Measurements from ENCODE around the gene RNF152.
A peak's percentile ranks its signal among the peaks of the same experiment; 100 is the strongest.

Gene RNF152

DNA sequence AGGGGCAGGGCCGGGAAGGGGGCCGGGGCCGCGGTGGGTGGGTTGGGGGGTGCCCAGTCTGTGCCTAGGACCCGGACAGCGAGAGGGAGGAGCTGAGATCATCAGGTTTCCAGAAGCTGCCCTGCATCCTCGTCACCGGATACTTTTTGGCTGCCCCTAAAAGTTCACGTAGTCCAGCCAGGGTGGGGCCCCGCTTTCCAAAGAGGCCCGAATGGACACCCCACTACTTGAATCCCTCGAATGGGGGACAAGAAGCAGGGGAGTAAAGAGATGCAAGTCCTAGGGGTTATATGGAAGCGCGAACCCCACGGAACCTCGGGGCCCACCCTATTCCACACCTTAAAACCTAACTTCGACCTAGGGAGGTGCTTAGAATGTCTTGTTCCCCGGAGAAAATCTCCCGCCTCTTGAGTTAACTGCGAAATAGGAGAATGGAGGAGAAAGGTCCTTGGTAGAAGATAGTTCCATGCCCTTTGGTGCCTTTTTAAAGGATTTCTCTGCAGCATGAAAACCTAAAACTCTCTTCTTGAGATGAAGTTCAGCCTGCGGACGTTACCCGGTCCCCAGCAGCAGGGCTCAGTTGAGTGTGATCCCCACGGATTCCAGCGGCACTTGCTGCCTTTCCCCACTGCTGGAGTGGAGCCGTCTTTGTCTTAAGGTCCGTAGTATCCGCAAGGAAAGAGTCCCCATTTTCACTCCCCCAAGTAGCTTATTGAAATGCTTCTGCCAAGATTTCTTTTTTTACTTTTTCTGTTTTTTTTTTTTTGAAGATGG lies 2.1 kb upstream of the RNF152 start:
- DNase-seq (ENCODE audit: low read depth in 2 of 2): no peak

DNA sequence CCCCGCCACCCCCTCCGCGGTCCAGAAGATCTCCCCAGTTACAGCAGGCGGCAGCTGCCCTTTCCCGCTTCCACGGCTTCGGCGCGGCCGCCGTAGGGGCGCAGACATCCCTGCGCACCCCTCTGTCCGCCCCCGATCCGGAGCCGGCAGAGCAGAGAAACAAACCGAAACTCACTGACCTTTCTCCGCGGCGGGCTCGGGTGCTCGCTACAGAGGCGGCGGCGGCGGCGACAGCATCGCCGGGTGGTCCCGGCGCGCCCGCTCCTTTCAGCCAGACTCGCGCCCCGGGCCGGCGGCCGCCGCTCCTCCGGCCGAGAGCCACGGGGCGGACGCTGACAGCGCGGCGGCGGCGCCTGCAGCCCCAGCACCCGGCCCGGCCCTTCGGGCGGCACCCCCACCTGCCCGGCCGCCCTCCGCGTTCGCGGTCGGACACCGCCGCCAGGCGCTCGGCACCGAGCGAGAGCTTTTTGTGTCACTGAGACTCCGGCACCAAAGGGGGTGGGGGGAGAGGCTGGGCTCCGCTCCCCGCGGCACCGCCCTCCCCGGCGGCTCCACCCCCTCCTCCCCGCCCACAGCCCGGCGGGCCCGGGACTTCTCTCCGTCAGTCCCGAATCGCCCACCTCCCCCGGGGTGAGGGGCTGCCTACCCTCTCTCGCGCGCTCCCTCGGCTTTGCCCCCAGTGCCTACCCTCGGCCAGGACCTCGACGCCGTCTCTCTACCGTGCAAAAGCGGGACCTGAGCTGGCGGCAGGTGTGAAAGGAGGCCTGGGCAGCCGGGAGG lies 1.4 kb upstream of the RNF152 start:
- DNase-seq (ENCODE audit: low read depth in 2 of 2): peak; percentile 25 to 57

DNA sequence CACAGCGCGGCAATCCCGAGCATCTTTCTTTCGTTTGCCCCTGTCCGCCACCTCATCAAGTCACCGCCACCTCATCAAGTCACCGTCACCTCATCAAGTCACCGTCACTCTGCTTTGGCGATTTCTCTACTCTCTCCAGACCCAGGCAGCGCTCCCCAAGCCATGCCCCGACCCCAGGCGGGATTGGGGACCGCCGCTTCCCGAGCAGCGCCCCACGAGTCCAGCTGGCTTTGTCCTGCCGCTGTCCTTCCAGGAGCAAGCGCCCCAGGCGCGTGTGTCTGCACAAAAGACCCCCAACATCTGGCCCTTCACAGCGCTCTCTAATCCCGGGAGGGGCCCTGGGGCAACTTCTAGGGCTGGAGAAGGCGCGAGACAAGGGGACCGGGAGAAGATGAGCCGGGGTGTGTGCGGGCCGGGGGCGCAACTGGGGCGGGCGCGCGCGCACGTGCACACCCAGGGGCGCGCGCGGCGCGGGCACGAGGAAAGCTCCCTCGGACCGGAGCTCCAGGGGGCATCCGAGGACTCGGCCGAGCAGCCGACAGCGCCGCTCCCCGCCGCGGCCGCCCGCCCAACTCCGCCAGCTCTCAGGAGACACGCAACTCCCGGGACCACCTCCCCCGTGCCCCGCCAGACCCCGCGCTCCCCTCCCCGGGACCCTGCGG lies 633 bp upstream of the RNF152 start:
- no peak for DNase-seq (ENCODE audit: low read depth in 2 of 2)

DNA sequence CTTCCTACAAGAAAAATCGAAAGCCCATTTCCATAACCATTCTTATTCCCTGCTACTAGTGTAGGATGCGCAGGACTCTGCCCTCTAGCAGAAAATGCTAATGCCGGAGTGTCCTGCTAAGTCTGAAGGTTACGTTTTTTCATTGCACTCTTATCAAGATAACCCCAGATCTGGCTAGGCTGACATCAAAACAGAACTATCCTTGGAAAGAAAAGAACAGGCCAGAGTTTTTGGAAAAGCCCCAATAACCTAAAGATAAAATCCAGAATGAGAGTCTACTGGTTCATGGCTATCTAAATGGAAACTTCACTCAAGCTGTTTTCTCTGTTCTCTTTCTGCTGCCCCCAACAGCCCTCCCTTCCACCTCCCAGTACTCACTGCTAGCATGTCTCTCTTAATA lies 913 bp downstream of the RNF152 start:
- DNase-seq (ENCODE audit: low read depth in 2 of 2): no peak

DNA sequence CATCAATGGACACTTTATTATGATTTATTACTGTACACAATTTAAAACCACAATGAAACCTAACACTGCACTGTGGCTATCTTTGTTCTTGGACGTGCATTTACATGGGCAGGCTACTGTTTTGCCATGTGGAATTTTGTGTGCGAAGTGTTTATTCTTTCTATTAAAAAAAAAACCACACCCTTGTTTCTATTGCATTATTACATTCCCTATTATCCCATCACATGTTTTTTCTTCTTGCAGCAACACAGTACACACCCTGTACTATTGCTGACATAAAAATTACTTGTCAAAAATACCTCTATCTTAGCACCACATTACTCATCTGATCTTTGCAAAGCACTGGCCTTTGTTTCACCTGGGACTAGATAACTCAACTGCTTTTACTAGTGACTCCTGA lies 1.5 kb downstream of the RNF152 start:
- no peak for DNase-seq (ENCODE audit: low read depth in 2 of 2)

DNA sequence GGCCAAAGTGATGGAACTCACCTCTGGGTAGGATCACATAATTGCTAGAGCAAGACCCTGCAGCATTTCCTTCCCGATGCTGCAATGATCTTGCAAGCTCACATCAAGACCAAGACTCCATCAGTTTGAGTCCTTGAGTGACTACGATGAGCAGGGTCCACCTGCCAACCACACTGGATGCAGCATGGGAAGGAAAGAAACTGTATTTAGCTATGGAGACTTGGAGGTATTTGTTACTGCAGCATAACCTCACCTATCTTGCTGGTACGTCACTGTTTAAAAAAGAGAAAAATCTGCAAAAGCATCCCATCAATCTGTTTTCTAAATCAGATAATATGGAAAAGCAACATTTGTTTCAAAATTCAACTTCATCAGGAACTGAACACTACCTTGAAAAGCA lies 2.5 kb downstream of the RNF152 start:
- no peak for DNase-seq (ENCODE audit: low read depth in 2 of 2)

DNA sequence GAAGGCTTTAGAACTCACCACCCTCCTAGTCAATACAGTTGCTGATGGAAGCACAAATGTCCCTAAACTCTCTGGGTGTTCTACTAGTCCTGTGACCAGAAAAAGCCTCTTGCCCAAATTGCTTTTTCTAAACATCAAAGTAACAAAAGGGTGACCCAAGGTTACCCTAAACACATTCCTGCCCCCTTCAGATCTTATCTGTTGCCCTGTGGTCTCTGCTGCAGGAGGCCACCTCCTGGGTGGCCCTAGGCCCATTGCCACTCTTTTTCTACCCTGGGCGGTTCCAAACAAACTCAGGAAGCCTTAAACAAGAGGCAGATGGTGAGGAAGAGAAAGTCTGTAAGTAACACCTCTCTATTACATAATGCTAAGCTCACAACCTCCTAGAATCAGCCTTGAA lies 3.3 kb downstream of the RNF152 start:
- DNase-seq (ENCODE audit: low read depth in 2 of 2): no peak

DNA sequence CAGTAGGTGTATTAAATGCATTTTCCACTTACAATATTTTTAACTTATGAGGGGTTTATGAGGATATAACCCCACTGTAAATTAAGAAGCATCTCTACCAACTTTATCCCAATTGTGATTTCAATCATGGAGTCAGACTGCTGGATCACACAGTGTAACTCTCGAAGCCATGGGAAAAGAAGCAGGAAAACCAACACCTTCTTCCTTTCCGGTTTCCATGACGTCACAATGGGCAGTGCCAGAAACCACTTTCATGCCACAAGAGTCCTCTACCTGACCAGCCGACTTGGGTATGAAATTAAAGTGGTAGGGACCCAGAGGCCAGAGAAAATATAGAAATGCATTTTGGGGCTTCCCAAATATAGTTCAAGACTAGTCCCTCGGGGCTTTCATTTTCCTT lies 4.2 kb downstream of the RNF152 start:
- DNase-seq (ENCODE audit: low read depth in 2 of 2): no peak

DNA sequence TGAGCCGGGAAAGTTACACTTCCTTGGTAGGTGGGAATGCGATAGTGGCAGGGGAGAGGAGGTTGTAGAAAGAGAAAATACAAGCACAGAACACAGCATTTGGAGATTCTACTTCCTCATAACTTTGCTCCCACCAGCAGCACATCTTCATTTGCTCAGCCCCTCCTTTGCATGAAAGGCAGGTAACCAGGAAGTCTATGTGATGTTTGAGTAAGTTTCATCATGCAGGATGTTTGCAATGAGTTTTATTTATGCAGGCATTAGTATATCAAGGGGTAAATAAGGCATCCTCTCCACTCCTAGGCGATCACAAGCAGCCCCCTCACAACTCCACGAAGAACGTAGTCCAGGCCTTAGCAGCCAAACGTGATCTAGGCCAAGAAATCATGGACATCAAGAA lies 5.0 kb downstream of the RNF152 start:
- no peak for DNase-seq (ENCODE audit: low read depth in 2 of 2)

DNA sequence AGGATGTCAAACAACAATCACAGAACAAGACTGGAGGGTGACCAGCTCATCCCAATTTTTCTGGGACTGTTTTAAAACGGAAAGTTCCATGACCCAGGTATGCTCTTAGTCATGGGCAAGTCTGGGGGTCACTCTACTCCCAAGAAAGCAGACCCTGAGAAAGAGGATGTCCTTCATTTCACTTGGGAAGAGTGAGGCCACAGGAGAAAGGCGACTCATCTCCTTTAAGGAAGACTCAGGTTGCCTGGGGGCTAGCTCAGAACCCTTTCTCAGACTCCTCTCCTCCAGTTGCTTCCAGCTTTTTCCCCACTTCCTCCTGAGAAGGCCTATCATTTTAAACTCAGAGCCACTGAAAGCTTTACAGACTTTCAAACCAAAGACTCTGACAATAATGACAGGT lies 9.3 kb downstream of the RNF152 start:
- no peak for DNase-seq (ENCODE audit: low read depth in 2 of 2)

DNA sequence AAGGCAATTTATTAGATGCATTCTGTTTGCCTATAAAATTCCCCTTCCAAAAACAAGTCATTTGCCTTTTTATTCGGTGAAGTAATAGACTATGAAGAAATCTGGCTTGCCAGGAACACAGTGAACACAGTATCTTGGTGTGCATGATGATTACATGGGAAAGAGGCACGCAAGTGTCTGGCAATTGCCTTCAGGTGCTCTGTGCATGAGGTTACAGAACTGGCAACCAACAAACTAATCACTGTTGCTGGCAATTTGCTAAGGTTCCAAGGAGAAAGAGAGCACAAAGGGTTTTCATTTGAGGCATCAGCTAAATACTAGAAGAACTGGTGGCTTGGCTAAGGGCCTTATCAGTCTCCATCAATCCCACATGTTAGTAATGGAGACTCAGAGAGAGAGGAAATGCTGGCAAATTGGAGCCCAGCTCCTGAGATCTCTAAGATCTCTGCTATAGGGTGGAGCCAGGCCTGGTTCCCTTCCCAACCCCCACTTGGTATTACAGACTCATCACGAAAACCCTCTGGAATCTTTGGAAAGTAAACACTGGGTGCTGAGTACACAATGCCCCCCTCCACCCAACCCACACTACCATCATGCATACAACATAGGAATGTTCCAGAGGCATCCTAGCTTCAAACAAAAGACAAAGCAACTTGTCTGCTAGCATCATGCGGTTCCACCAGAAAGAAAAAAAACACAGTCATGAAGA lies 10.4 kb downstream of the RNF152 start:
- no peak for DNase-seq (ENCODE audit: low read depth in 2 of 2)

DNA sequence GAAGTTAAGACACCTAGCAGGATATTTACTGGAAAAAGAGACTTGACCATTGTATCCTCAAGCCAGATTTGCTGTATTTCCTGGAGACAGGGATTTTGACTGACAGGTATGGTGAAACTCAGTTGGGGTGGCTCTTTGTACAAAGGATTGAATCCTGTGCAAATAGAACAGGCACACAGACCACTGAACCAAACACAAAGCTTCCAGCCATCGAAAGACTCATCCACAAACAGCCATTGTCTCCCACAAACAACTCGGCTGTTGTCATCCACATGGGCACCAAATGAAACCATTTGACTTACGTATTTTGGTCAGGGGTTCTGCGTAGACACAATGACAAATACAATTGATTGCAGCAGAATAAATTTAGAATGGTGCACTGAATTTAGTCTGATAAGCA lies 15.9 kb downstream of the RNF152 start:
- DNase-seq (ENCODE audit: low read depth in 2 of 2): no peak

DNA sequence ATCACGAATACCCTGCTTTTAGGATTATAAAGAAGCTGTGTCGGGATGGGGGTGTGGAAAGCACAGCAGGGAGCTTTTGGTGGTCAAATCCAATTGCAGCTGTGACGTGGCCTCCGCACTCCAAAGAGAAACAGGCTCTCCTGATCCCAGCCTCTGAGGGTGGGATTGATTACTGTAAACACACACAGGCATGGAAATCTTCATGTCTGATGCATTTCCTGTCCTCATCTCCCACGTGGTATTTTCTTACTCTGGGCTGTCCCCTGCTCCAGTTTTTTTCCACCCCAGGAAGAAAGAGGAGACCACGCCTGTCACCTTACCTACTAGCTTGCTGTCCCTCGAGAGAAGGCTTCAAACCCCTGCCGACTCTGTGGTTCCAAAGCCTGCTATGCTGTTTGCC lies 22.7 kb downstream of the RNF152 start:
- no peak for DNase-seq (ENCODE audit: low read depth in 2 of 2)

DNA sequence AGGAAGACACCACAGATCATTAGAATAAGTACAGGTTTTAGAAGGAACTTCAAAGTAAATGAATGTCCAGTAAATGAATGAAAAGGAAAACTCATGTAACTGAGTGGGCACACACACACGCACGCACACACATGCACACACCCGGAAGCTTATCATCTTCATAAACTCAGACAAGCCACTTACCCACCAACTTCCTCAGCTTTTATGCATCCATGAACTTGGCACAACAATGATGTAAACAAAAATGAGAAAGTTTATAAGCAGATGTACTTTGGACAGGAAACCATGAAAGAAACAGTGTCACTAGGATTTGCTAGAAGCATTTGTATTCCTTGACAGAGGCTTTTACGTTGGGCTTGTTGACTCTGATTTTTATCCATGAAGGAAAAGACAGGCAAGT lies 23.2 kb downstream of the RNF152 start:
- no peak for DNase-seq (ENCODE audit: low read depth in 2 of 2)

DNA sequence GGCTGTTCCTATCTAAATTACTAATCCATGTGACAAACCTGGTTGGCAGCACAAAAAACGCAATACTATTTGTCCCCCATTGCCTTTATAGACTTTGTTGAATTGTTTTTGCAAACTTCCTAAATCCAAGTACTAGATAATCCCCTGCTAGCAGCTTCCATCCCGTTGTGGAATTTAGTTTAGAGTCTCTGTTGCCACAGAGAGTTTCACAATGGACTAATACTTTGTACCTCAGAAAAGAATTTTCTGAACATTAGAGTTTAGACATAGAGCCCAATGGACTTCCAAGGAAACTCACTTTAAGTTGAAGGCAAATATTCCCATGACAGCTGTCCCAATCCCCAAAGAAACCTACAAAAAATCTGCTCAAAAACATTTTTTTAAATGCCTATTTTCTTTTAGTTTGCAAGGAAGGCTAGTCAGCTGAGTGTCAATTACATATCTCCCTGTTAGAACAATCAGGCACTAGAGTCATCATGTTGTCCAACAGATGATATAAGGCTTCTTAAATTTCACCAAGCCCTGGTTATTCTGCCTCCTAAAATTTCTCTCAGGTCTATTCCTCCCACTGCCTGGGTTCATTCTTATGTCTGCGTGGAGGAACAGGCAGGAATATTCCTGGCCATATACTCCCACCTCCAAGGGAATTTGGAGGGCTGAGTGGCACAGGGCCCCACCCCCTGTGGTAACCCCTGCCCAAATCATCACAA lies 27.2 kb downstream of the RNF152 start:
- DNase-seq (ENCODE audit: low read depth in 2 of 2): no peak

DNA sequence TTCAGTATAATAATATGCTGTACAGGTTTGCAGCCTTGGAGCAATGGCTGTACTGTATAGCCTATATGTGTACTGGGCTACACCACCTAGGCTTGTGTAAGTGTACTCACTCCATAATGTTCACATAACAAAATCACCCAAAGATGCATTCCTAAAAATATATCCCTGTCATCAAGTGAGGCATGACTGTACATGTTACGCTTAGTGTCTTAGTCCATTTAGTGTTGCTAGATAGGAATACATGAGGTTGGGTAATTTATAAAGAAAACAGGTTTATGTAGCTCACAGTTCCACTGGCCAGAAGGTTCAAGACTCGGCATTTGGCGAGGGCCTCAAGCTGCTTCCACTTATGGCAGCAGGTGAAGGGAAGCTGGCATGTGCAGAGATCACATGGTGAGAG lies 31.4 kb downstream of the RNF152 start:
- no peak for DNase-seq (ENCODE audit: low read depth in 2 of 2)

DNA sequence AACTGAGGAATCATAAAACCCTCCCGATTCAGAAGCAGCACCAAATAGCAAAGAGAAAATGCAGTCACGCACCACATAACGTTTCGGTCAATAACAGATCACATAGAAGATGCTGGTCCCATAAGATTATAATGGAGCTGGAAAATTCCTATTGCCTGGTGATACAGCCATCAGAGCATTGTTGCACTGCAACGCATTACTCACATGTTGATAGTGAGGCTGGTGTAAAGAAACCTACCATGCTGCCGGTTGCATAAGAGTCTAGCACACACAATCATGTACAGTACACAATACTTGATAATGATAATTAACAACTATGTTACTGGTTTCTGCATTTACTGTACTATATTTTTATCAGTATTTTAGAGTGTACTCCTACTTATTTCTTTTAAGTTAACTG lies 32.5 kb downstream of the RNF152 start:
- DNase-seq (ENCODE audit: low read depth in 2 of 2): no peak

DNA sequence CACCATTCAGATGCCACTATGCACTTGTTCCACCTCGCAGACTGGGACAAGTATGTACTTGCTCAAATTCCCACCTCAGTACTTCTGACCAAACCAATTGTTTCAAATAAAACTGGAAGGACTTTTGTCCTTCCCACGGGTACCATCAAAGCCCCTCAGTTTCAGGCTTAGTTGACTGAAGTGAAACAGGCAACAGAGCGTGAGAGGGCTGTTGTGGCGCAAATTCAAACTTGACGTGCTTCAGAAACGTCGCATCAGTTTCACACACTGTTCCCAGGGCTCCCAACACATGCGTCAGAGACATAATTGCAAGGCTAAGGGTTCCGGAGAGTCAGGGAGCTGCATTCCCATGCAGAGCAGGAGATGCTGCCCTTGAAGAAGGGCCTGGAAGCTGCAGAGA lies 33.7 kb downstream of the RNF152 start:
- DNase-seq (ENCODE audit: low read depth in 2 of 2): no peak

DNA sequence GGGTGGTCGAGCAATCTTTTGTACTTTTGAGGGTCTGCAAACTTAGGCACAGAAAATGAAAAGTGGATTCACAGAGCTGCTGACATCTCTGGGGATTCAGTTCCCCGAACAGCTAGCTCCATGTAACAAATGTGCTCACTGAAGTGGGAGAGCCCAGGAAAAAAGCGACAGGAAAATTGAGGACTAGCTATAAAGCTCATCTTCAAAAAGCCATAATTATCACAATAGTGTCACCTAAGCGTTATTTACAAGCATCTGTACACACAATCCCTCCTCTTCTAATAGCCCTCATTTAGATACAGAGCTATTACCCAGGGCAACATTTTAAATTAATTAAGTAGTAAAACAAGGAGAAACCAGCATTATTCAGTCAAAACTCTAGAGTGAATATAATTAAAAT lies 36.1 kb downstream of the RNF152 start:
- no peak for DNase-seq (ENCODE audit: low read depth in 2 of 2)

DNA sequence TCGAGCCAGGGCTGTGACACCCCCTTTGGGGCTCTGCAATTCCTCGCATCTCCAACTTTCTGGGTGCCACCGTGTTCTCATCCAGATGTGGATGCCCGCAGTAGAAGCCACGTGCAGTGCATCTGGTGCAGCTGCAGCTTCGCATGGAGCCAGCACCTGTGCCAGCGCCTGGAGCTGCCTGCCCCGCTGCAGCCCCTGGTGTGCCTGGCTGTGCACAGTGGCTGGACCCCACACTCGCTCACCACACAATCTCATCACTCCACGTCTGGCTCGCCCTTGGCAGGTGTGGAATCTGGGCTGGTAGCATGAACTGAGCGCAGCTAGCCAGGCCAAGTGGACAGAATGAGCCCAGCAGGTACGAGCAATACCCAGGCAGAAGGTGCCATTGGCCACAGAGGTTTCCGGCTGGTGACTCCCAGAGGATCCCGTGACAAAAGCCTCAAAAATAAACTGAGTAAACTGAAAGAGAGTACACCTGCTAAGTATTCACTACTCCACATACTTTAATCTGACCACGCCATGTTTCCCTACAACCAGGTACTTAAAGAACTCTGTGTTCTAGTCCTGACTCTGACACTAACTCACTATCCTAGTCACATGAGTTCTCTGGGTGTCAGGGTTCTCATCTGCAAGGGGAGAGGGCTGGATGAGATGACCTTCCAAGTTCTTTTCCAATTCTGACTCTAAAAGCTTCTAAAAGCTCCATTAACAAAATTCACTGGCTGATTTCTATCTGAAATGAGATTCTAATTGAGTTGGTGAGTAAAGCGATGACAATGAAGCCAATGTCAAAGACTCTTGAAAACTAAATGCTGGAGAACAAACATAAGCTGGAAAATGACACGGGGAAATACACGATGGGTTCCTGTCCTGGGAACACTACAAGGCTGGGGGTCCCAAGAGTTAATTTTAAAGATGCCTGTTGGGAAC lies 37.1 kb downstream of the RNF152 start:
- no peak for DNase-seq (ENCODE audit: low read depth in 2 of 2)
